Tibial nerve (tissue), 4 donors: ENCODE data around the gene CHRDL2. TPM values are rescaled to one million over a fixed set of nuclear protein-coding genes. Genes with fewer than 3 reads are reported as not detected.
"Not testable (repeated sequence)": the region's sequence is repeated elsewhere in the genome, so short reads cannot be mapped to it uniquely, and the experiment has no call there.

Experiments
- DNase-seq, 2 donors: peaks; one replicate each; pipeline ENCODE4 v3.0.0-alpha.2; 2019; ENCODE audit warnings: low spot score in 2 of 2
- H3K27ac ChIP-seq, 4 donors: fragments of 200-600 bp; sonication (generic) in 3 of 4; one replicate each; pipeline ENCODE4 v1.5.1; 2017 to 2019; ENCODE audit warnings: mild to moderate bottlenecking in 1 of 4
- H3K27me3 ChIP-seq, 2 donors: fragments of 200-600 bp; sonication (generic) in 1 of 2; one replicate each; pipeline versions ENCODE4 v1.5.1 to v1.6.0; 2017 to 2019
- H3K36me3 ChIP-seq, 3 donors: fragments of 200-600 bp; sonication (generic); one replicate each; pipeline ENCODE4 v1.5.1; 2018 to 2019
- H3K4me1 ChIP-seq, 4 donors: fragments of 200-600 bp; sonication (generic) in 3 of 4; one replicate each; pipeline ENCODE4 v1.5.1; 2017 to 2019
- H3K4me3 ChIP-seq, 4 donors: fragments of 200-600 bp; sonication (generic) in 3 of 4; one replicate each; pipeline ENCODE4 v1.5.1; 2017 to 2019; ENCODE audit warnings: mild to moderate bottlenecking in 1 of 4, moderate library complexity in 1 of 4
- H3K9me3 ChIP-seq, 4 donors: fragments of 200-600 bp; sonication (generic) in 3 of 4; one replicate each; pipeline ENCODE4 v1.5.1; 2017 to 2019
- CTCF ChIP-seq, 5 experiments: fragments of 200-600 bp in 3 of 5; fragments of 450-650 bp in 2 of 5; sonication (generic) in 3 of 5; IDR thresholded peaks; one replicate each; pipeline ENCODE4 v1.5.1; 2016 to 2019; ENCODE audit warnings: antibody characterized with exemption in 5 of 5, mild to moderate bottlenecking in 3 of 5, moderate library complexity in 2 of 5
- EP300 ChIP-seq, 2 donors: sonication (generic); formaldehyde crosslinking; IDR thresholded peaks; one replicate each; pipeline ENCODE4 v1.6.1; 2017; ENCODE audit warnings: antibody characterized with exemption in 2 of 2, mild to moderate bottlenecking in 1 of 2
- POLR2A ChIP-seq, 2 donors: fragments of 450-650 bp; IDR thresholded peaks; one replicate each; pipeline ENCODE4 v1.6.1; 2017; ENCODE audit warnings: antibody characterized with exemption in 2 of 2, mild to moderate bottlenecking in 2 of 2, moderate library complexity in 2 of 2
- WGBS, 2 donors: methylation state at CpG; one replicate each; pipeline ENCODE4 v1.1.5; 2018; 5-methylcytosine and 5-hydroxymethylcytosine counted together
- total RNA-seq, 4 donors: library from RNA; depleted of rRNA; stranded (reverse); fragments of >200 nt; gene quantifications; one replicate each; pipeline ENCODE4 v1.1.0, GENCODE V29; 2016

Gene CHRDL2
- total RNA-seq, 4 donors from 2014 or later: not detected

GRCh38 chr11:74663315-74663714 lies 67.9 kb downstream of the CHRDL2 start:
- WGBS, 2 donors: 47 to 49% methylated on average over 1 of the region's 1 CpG
- Histone ChIP-seq H3K27me3 (no peaks in the 10 kb centered on the region), H3K4me3 (no peak overlapping the region), H3K36me3 (peaks cover 0 to 17% (median 0%) of the 10 kb centered on the region in 3 donors), H3K9me3 (peaks cover 0 to 6% (median 0%) of the 10 kb centered on the region in 4 donors), H3K4me1 (no peaks in the 10 kb centered on the region), H3K27ac (no peak overlapping the region)
- TF ChIP-seq CTCF (IDR thresholded peaks at IDR 0.05) (no peak), POLR2A (IDR thresholded peaks at IDR 0.05) (no peak), EP300 (IDR thresholded peaks at IDR 0.05) (no peak)
- DNase-seq: no peak

GRCh38 chr11:74662487-74663103 lies 68.6 kb downstream of the CHRDL2 start:
- TF ChIP-seq CTCF (IDR thresholded peaks at IDR 0.05) (no peak), POLR2A (IDR thresholded peaks at IDR 0.05) (no peak), EP300 (IDR thresholded peaks at IDR 0.05) (no peak)
- no peak for DNase-seq
- peaks cover 0 to 17% (median 0%) of the 10 kb centered on the region in 3 donors for H3K36me3 ChIP-seq
- H3K4me1 ChIP-seq: no peaks in the 10 kb centered on the region
- H3K4me3 ChIP-seq: no peak overlapping the region
- WGBS, 2 donors: 93% methylated on average over 4 of the region's 4 CpGs
- no peaks in the 10 kb centered on the region for H3K27me3 ChIP-seq
- peaks cover 0 to 6% (median 0%) of the 10 kb centered on the region in 4 donors for H3K9me3 ChIP-seq
- no peak overlapping the region for H3K27ac ChIP-seq

- H3K27ac ChIP-seq, H3K4me1 ChIP-seq, H3K4me3 ChIP-seq, DNase-seq, H3K27me3 ChIP-seq, H3K9me3 ChIP-seq: not testable (repeated sequence)
- 67 to 86% methylated on average over 3 to 4 of the region's 4 CpGs for WGBS, 2 donors
- H3K36me3 ChIP-seq: peaks cover 0 to 17% (median 0%) of the 10 kb centered on the region in 3 donors
Observed at GRCh38 chr11:74659124-74659523, 72.1 kb downstream of the CHRDL2 start.

GRCh38 chr11:74654976-74655375 lies 76.2 kb downstream of the CHRDL2 start:
- Histone ChIP-seq H3K9me3 (no peaks in the 10 kb centered on the region), H3K4me1 (no peaks in the 10 kb centered on the region), H3K27ac (no peak overlapping the region), H3K27me3 (no peaks in the 10 kb centered on the region), H3K36me3 (peaks cover 0 to 4% (median 0%) of the 10 kb centered on the region in 3 donors), H3K4me3 (no peak overlapping the region)
- WGBS, 2 donors: 95 to 96% methylated on average over 5 of the region's 5 CpGs
- no peak for TF ChIP-seq CTCF (IDR thresholded peaks at IDR 0.05)
- no peak for TF ChIP-seq EP300 (IDR thresholded peaks at IDR 0.05)
- TF ChIP-seq POLR2A (IDR thresholded peaks at IDR 0.05): no peak
- no peak for DNase-seq

- 69 to 72% methylated on average over 2 of the region's 2 CpGs for WGBS, 2 donors
- no peaks in the 10 kb centered on the region for H3K4me1 ChIP-seq
- peaks cover 0 to 16% (median 0%) of the 10 kb centered on the region in 3 donors for H3K36me3 ChIP-seq
- H3K4me3 ChIP-seq: no peak overlapping the region
- TF ChIP-seq EP300 (IDR thresholded peaks at IDR 0.05) (no peak), POLR2A (IDR thresholded peaks at IDR 0.05) (no peak), CTCF (IDR thresholded peaks at IDR 0.05) (no peak)
- no peak overlapping the region for H3K27ac ChIP-seq
- H3K27me3 ChIP-seq: no peaks in the 10 kb centered on the region
- DNase-seq: peak in 1 of 2 donors; percentile 8
- no peaks in the 10 kb centered on the region for H3K9me3 ChIP-seq
Observed at GRCh38 chr11:74650498-74650897, 80.7 kb downstream of the CHRDL2 start.
